ENCODE measurements around the gene SNX14.
"Not testable (repeated sequence)": the region's sequence is repeated elsewhere in the genome, so short reads cannot be mapped to it uniquely, and the experiment has no call there.

SNX14 gene

DNA sequence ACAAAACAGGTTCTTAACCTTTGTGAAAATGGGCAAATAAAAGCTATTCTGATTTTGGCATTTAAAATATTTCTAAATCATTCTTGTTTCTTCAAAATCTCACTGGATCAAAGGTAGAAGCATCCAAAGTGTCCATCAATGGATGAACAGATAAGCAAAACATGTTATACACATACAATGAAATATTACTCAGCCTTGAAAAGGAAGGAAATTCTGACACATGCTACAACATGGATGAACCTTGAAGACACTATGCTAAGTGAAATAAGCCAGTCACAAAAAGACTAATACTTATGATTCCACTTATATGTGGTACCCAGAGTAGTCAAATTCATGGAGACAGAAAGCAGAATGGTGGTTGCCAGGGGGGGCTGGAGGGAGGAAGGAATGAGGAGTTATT, 45.9 kb downstream of the SNX14 start:
- no peaks in the 10 kb centered on the region for H3K4me1 ChIP-seq (ENCODE audit: control insufficient read depth, insufficient read depth, low read length)
- H3K9me3 ChIP-seq (ENCODE audit: control insufficient read depth, low read length) = no peaks in the 10 kb centered on the region
- H3K27me3 ChIP-seq (ENCODE audit: control insufficient read depth, insufficient read depth, low read length) = no peaks in the 10 kb centered on the region
- H3K9ac ChIP-seq (ENCODE audit: low read length) = no peak overlapping the region
- no peaks in the 10 kb centered on the region for H3K36me3 ChIP-seq (ENCODE audit: control insufficient read depth, insufficient read depth, low read length)
- H3K4me3 ChIP-seq (ENCODE audit: low read length) = no peak overlapping the region

DNA sequence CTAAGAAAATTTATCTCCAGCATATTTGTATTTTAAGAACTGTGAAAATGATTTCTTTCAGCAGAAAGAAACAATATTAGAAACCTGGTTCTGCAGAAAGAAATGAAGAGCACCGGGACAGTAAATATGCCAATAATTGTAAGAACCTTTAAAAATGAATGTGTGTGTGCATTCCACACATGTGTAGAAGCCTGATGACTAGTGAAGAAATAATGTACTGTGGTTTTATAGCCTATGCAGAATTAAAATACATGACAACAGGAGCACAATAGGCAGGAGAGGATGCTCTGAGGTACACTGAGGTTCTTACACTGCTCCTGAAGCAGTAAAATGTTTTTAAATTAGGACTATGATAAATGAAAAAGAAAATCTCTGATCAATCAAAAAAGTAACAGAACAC, 48.9 kb downstream of the SNX14 start:
- H3K9ac ChIP-seq (ENCODE audit: low read length) = no peak overlapping the region
- H3K36me3 ChIP-seq (ENCODE audit: control insufficient read depth, insufficient read depth, low read length) = peaks cover 4% of the 10 kb centered on the region
- no peaks in the 10 kb centered on the region for H3K27me3 ChIP-seq (ENCODE audit: control insufficient read depth, insufficient read depth, low read length)
- H3K9me3 ChIP-seq (ENCODE audit: control insufficient read depth, low read length) = no peaks in the 10 kb centered on the region
- no peaks in the 10 kb centered on the region for H3K4me1 ChIP-seq (ENCODE audit: control insufficient read depth, insufficient read depth, low read length)
- H3K4me3 ChIP-seq (ENCODE audit: low read length) = no peak overlapping the region

DNA sequence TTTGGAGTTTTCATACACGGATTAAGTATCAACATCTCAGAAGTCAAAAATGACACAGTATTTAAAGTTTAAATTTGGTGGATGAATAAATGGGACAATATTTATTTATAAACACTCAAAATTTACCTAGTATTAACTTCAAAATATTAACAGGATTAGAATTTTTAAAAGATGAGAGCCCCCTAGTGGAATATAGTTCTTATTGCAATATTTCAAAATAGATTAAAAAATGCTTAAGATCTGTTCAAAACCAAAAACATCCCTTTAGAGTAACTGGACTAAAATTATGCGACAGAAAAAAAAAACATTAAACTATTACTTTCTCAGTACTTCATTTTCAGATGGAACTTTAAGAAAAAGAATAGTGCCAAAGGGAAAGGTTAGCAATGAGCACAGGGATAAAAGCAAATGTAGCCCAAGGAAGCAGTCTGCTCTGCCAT, 56.6 kb downstream of the SNX14 start:
- Histone ChIP-seq H3K9me3 (ENCODE audit: control insufficient read depth, low read length) (no peaks in the 10 kb centered on the region), H3K36me3 (ENCODE audit: control insufficient read depth, insufficient read depth, low read length) (peaks cover 4% of the 10 kb centered on the region), H3K9ac (ENCODE audit: low read length) (no peak overlapping the region), H3K4me3 (ENCODE audit: low read length) (no peak overlapping the region), H3K4me1 (ENCODE audit: control insufficient read depth, insufficient read depth, low read length) (no peaks in the 10 kb centered on the region), H3K27me3 (ENCODE audit: control insufficient read depth, insufficient read depth, low read length) (no peaks in the 10 kb centered on the region)

DNA sequence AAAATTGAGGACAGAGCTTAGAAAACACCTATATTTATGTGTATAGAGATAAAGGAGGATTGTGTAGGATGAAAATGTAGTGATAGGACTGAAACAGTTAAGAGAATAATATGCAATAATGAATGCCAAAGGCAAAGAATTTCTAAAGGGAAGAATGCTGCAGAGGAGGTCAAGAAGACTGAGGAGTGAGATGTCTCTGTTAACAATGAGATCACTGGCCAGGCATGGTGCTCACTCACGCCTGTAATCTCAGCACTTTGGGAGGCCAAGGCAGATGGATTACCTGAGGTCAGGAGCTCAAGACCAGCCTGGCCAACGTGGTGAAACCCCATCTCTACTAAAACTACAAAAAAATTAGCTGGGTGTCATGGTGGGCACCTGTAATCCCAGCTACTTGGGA, 69.4 kb downstream of the SNX14 start:
- H3K4me1 ChIP-seq (ENCODE audit: control insufficient read depth, insufficient read depth, low read length) = not testable (repeated sequence)

DNA sequence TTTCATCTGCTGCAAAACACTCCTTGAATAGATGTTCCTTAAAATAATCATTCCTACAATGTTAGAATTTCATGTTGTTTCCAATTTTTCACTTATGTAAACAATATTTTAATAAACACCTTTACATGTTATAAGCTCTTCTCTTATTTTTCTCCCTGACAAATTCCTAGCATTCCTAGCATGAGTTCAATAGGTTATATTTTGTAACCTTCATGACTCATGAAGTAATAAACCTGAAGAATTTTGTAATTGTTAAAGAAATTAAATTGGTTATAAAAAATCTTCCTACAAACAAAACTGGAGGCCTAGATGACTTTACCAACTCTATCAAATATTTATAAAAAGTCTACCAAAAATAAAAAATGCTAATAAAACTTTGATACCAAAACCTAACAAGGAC, 77.5 kb downstream of the SNX14 start:
- no peak overlapping the region for H3K9ac ChIP-seq (ENCODE audit: low read length)
- H3K27me3 ChIP-seq (ENCODE audit: control insufficient read depth, insufficient read depth, low read length) = no peaks in the 10 kb centered on the region
- no peak overlapping the region for H3K4me3 ChIP-seq (ENCODE audit: low read length)
- peaks cover 3% of the 10 kb centered on the region for H3K36me3 ChIP-seq (ENCODE audit: control insufficient read depth, insufficient read depth, low read length)
- H3K9me3 ChIP-seq (ENCODE audit: control insufficient read depth, low read length) = no peaks in the 10 kb centered on the region
- no peaks in the 10 kb centered on the region for H3K4me1 ChIP-seq (ENCODE audit: control insufficient read depth, insufficient read depth, low read length)

More for the DNA sequence above, 69.4 kb downstream of the SNX14 start:
- not testable (repeated sequence) for H3K9me3 ChIP-seq (ENCODE audit: control insufficient read depth, low read length); H3K4me3 ChIP-seq (ENCODE audit: low read length); H3K9ac ChIP-seq (ENCODE audit: low read length); H3K36me3 ChIP-seq (ENCODE audit: control insufficient read depth, insufficient read depth, low read length); H3K27me3 ChIP-seq (ENCODE audit: control insufficient read depth, insufficient read depth, low read length)

DNA sequence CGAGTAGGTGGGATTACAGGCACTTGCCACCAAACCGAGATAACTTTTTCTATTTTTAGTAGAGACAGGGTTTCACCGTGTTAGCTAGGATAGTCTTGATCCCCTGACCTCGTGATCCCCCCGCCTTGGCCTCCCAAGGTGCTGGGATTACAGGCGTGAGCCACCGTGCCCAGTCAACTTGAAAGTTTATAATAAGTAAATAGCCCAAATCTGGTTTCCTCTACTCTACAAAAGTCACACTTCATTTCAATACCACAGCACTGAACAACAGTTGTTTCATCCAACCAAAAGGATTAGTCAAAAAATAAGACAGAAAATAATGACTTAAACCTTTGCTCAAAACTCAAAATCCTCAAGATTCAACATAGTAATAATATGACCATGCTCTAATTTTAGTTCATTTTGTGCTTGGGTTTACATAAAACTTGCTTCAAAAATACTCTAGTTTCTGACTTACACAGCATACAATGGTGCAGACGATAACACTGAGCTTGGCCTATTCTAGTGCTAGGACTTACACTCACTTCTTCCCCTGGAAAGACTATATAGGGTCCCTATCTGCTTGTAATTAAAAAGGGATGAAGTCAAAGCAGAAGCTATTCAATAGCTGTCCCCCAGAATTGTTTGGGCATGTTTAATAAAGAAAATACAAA, 87.1 kb downstream of the SNX14 start:
- H3K9ac ChIP-seq (ENCODE audit: low read length) = no peak overlapping the region
- H3K36me3 ChIP-seq (ENCODE audit: control insufficient read depth, insufficient read depth, low read length) = peaks cover 3% of the 10 kb centered on the region
- no peak overlapping the region for H3K4me3 ChIP-seq (ENCODE audit: low read length)
- H3K27me3 ChIP-seq (ENCODE audit: control insufficient read depth, insufficient read depth, low read length) = no peaks in the 10 kb centered on the region
- H3K4me1 ChIP-seq (ENCODE audit: control insufficient read depth, insufficient read depth, low read length) = no peaks in the 10 kb centered on the region
- H3K9me3 ChIP-seq (ENCODE audit: control insufficient read depth, low read length) = no peaks in the 10 kb centered on the region

DNA sequence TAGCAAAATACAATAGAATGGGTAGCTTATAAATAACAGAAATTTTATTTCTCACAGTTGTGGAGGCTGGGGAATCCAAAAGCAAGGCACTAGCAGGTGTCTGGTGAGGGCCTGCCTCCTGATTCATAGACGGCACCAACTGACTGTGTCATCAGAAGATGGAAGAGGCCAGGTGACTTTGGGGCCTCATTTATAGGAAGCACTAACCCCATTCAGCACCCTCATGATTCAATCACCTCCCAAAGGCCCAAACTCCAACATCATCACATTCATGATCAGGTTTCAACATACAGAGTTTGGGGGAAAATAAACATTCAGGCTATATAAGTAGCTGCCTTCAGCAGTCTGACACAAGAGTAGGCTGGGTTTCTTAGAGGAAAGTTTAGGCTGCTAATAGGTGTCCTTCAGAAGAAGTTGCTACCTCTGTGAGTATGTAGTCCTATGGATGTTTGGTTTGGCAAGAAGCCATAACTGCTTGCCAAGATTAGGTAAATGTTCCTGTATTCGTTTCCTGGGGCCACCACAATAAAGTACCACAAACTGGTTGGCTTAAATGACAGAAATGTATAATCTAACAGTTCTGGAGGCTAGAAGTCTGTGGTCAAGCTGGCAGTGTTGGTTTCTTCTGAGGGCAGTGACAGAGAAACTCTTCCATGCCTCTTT, 94.9 kb downstream of the SNX14 start:
- no peaks in the 10 kb centered on the region for H3K9me3 ChIP-seq (ENCODE audit: control insufficient read depth, low read length)
- H3K4me1 ChIP-seq (ENCODE audit: control insufficient read depth, insufficient read depth, low read length) = peaks cover 10% of the 10 kb centered on the region
- no peaks in the 10 kb centered on the region for H3K27me3 ChIP-seq (ENCODE audit: control insufficient read depth, insufficient read depth, low read length)
- H3K4me3 ChIP-seq (ENCODE audit: low read length) = no peak overlapping the region
- no peaks in the 10 kb centered on the region for H3K36me3 ChIP-seq (ENCODE audit: control insufficient read depth, insufficient read depth, low read length)
- H3K9ac ChIP-seq (ENCODE audit: low read length) = no peak overlapping the region

DNA sequence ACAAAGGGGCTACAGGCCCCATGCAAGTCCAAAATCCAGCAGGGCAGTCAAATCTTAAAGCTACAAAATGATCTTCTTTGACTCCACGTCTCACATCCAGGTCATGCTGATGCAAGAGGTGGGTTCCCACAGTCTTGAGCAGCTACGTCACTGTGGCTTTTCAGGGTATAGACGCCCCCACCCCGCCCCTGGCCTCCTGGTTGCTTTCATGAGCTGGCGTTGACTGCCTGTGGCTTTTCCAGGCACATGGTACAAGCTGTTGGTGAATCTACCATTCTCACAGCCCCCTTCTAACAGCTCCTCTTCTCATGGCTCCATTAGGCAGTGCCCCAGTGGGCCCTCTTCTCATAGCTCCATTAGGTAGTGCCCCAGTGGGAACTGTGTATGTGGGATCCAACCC, 96.8 kb downstream of the SNX14 start:
- H3K27me3 ChIP-seq (ENCODE audit: control insufficient read depth, insufficient read depth, low read length) = no peaks in the 10 kb centered on the region
- peaks cover 10% of the 10 kb centered on the region for H3K4me1 ChIP-seq (ENCODE audit: control insufficient read depth, insufficient read depth, low read length)
- H3K9me3 ChIP-seq (ENCODE audit: control insufficient read depth, low read length) = no peaks in the 10 kb centered on the region
- no peak overlapping the region for H3K4me3 ChIP-seq (ENCODE audit: low read length)
- no peaks in the 10 kb centered on the region for H3K36me3 ChIP-seq (ENCODE audit: control insufficient read depth, insufficient read depth, low read length)
- no peak overlapping the region for H3K9ac ChIP-seq (ENCODE audit: low read length)

DNA sequence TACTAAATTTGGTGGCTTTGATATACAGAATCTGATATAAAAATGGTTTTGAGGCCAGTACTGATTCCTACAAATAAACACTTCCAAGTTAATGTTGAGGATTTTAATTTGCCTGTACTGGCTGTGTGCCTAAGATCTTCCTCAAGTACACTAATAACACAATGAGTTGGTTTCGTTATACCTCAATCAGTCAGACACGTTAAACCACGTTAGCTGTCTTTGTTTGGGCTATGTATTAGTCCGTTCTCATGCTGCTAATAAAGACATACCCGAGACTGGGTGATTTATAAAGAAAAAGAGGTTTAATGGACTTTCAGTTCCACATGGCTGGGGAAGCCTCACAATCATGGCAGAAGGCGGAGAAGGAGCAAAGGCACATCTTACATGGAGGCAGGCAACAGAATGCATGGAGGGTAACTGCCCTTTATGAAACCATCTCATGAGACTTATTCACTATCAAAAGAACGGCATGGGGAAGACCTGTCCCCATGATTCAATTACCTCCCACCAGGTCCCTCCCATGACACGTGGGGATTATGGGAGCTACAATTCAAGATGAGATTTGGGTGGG, 97.6 kb downstream of the SNX14 start:
- H3K9ac ChIP-seq (ENCODE audit: low read length) = no peak overlapping the region
- H3K9me3 ChIP-seq (ENCODE audit: control insufficient read depth, low read length) = no peaks in the 10 kb centered on the region
- H3K27me3 ChIP-seq (ENCODE audit: control insufficient read depth, insufficient read depth, low read length) = no peaks in the 10 kb centered on the region
- H3K36me3 ChIP-seq (ENCODE audit: control insufficient read depth, insufficient read depth, low read length) = no peaks in the 10 kb centered on the region
- H3K4me3 ChIP-seq (ENCODE audit: low read length) = no peak overlapping the region
- H3K4me1 ChIP-seq (ENCODE audit: control insufficient read depth, insufficient read depth, low read length) = peaks cover 10% of the 10 kb centered on the region

DNA sequence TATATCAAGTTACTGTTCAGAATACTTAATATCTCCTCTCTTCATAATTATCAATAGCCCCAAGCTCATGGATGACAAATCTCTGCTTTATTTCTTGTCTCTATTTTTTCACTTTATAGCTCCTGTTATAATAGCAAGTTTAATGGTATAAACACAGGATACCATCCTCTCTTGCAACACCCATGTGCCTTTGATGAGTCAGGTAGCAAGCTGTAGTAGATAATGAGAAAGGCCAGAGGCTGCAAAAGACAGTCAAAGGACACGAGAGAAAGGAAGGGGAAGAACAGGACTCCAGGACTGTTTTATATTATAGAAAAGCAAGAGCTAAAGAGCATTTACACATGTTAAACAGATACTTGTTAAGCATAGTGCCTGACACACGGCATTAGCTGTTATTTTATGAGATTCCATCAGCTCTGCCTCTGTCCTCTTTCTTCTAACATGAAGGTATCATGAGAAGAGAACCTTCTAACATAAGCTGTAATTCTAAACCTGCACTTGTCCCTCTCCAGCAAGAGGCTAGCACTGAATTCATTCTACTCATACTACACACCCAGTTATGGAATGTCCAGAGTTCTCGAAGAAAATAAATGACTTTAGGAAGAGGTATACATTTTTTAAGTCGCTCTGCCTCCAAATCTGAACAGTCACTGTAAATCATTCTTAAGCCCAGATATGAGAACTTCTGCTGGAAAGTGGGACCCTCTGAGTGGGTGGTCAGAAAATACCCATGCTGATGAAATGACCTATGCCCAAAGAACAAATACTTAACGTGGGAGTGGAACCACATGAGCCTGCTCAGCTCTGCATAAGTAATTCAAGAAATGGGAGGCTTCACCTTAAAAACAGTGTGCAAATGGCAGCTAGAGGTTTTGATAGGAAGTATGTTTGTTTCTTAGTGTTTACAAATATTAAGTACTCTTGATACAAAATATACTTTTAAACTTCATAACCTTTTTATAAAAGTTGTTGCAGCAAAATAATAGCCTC, 98.8 kb downstream of the SNX14 start:
- Histone ChIP-seq H3K4me1 (ENCODE audit: control insufficient read depth, insufficient read depth, low read length) (peaks cover 10% of the 10 kb centered on the region), H3K27me3 (ENCODE audit: control insufficient read depth, insufficient read depth, low read length) (no peaks in the 10 kb centered on the region), H3K9me3 (ENCODE audit: control insufficient read depth, low read length) (no peaks in the 10 kb centered on the region), H3K9ac (ENCODE audit: low read length) (no peak overlapping the region), H3K36me3 (ENCODE audit: control insufficient read depth, insufficient read depth, low read length) (no peaks in the 10 kb centered on the region), H3K4me3 (ENCODE audit: low read length) (no peak overlapping the region)

DNA sequence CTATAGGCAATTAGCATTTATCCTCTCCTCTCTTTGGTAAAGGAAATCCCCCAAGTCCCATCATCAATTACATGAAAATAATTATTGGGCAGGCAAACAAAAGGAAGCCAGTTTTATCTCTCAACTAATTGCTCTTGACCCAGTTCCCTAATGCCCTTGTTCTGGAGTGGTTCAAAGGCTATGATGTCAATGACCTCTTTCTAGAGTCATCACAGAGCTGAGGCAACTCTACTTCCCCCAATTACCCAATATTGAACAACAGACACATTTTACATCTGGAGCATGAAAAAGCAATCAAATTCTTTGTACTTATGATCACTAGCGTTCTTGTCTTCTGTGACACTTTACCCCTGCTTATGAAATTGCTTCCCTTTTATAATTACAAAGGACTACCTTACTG, 100.3 kb downstream of the SNX14 start:
- Histone ChIP-seq H3K9me3 (ENCODE audit: control insufficient read depth, low read length) (no peaks in the 10 kb centered on the region), H3K36me3 (ENCODE audit: control insufficient read depth, insufficient read depth, low read length) (no peaks in the 10 kb centered on the region), H3K9ac (ENCODE audit: low read length) (no peak overlapping the region), H3K4me3 (ENCODE audit: low read length) (no peak overlapping the region), H3K27me3 (ENCODE audit: control insufficient read depth, insufficient read depth, low read length) (no peaks in the 10 kb centered on the region), H3K4me1 (ENCODE audit: control insufficient read depth, insufficient read depth, low read length) (peaks cover under 1% of the 10 kb centered on the region)
